Activated naive CD4-positive, alpha-beta T cell treated with anti-CD3 and anti-CD28 coated beads, Interleukin-2, amount 50 U/mL, for 24 hours (primary cell): ENCODE results near the gene KRTAP2-1.
A peak's percentile ranks its signal among the peaks of the same experiment; 100 is the strongest.
"Not testable (repeated sequence)": the region's sequence is repeated elsewhere in the genome, so short reads cannot be mapped to it uniquely, and the experiment has no call there.

ENCODE experiments used
- H3K27ac Mint-ChIP-seq: one replicate; pipeline ENCODE4 v1.8.0; 2021; ENCODE audit warnings: mild to moderate bottlenecking, mixed read lengths
- H3K27me3 Mint-ChIP-seq: one replicate; pipeline ENCODE4 v1.8.0; 2021; ENCODE audit warnings: mixed read lengths
- H3K36me3 Mint-ChIP-seq: one replicate; pipeline ENCODE4 v1.8.0; 2021; ENCODE audit warnings: mixed read lengths
- H3K4me1 Mint-ChIP-seq: one replicate; pipeline ENCODE4 v1.8.0; 2021; ENCODE audit warnings: mixed read lengths
- H3K4me3 Mint-ChIP-seq: one replicate; pipeline ENCODE4 v1.8.0; 2021; ENCODE audit warnings: mild to moderate bottlenecking, mixed read lengths
- H3K9me3 Mint-ChIP-seq: one replicate; pipeline ENCODE4 v1.8.0; 2021; ENCODE audit warnings: mixed read lengths

The KRTAP2-1 gene

GRCh38 chr17:41034346-41034935 is 12.7 kb downstream of the KRTAP2-1 start, which contains the start of gene KRTAP1-3:
Gene KRTAP1-3 (minus strand): TSS chr17:41034874. CDS start chr17:41034821, 53 bp downstream.
- not testable (repeated sequence) for H3K4me1 Mint-ChIP-seq, H3K27ac Mint-ChIP-seq, H3K4me3 Mint-ChIP-seq, H3K9me3 Mint-ChIP-seq, H3K36me3 Mint-ChIP-seq, H3K27me3 Mint-ChIP-seq

- Mint-ChIP-seq H3K4me3 (no peak within 1 kb of the TSS), H3K27ac (no peak within 1 kb of the TSS), H3K9me3 (no peaks in the 10 kb centered on the region), H3K36me3 (no peaks in the 10 kb centered on the region), H3K27me3 (peaks cover 15% of the 10 kb centered on the region), H3K4me1 (no peaks in the 10 kb centered on the region)
Measured at GRCh38 chr17:41029633-41030245, 17.4 kb downstream of the KRTAP2-1 start, which contains the start of gene KRTAP1-4. Gene KRTAP1-4 (minus strand): TSS chr17:41030195. CDS start chr17:41030078, 117 bp downstream.

GRCh38 chr17:41026715-41027471 is 20.2 kb downstream of the KRTAP2-1 start, which contains the start of gene KRTAP1-5:
Gene KRTAP1-5 (minus strand): TSS chr17:41027208. CDS start chr17:41027155, 53 bp downstream.
- no peak within 1 kb of the TSS for H3K27ac Mint-ChIP-seq
- no peaks in the 10 kb centered on the region for H3K4me1 Mint-ChIP-seq
- H3K4me3 Mint-ChIP-seq: no peak within 1 kb of the TSS
- peaks cover 12% of the 10 kb centered on the region for H3K27me3 Mint-ChIP-seq
- no peaks in the 10 kb centered on the region for H3K36me3 Mint-ChIP-seq
- H3K9me3 Mint-ChIP-seq: no peaks in the 10 kb centered on the region

- Mint-ChIP-seq H3K27me3 (peaks cover 8% of the 10 kb centered on the region), H3K4me3 (no peak overlapping the region), H3K36me3 (no peaks in the 10 kb centered on the region), H3K27ac (no peak overlapping the region), H3K9me3 (no peaks in the 10 kb centered on the region), H3K4me1 (no peaks in the 10 kb centered on the region)
Measured at GRCh38 chr17:41024697-41025096, 22.4 kb downstream of the KRTAP2-1 start.

DNA sequence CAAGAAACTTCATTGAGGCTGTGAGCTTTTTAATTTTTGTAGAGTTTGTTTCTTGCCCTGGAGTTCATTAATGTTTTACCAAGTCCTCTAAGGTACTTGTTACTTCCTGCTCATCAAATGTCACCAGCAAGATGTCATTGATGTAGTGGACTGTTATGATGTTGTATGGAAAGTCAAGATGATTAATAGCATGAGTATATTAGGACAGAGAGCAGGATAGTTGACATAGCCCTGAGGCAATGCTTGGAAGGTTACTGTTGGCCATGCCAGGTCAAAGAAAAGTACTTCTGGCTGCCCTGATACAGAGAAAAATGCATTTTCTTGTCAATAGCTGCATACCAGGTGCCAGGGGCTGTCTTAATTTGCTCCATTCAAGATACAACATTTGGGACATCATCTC is 26.8 kb downstream of the KRTAP2-1 start:
- peaks cover 1% of the 10 kb centered on the region for H3K27me3 Mint-ChIP-seq
- H3K27ac Mint-ChIP-seq: no peak overlapping the region
- no peaks in the 10 kb centered on the region for H3K4me1 Mint-ChIP-seq
- H3K9me3 Mint-ChIP-seq: no peaks in the 10 kb centered on the region
- H3K4me3 Mint-ChIP-seq: no peak overlapping the region
- no peaks in the 10 kb centered on the region for H3K36me3 Mint-ChIP-seq

DNA sequence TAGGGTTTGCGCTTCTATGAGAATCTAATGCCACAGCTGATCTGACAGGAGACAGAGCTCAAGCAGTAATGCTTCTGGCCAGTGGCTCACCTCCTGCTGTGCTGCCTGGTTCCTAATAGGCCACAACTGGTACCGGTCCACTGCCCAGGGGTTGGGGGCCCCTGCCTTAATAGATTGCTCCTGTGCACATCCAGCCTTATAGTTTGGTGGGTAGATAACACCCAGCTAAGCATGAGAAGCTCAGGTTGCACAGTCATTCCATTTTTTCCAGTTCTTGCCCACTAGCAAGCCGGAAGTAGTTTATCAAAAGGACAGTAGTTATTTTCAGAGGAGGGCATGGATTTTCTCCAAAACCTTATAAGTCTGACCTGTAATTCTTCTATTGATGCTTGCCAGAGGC is 27.7 kb downstream of the KRTAP2-1 start:
- H3K27me3 Mint-ChIP-seq: peaks cover 3% of the 10 kb centered on the region
- H3K27ac Mint-ChIP-seq: no peak overlapping the region
- H3K9me3 Mint-ChIP-seq: no peaks in the 10 kb centered on the region
- H3K36me3 Mint-ChIP-seq: no peaks in the 10 kb centered on the region
- no peaks in the 10 kb centered on the region for H3K4me1 Mint-ChIP-seq
- no peak overlapping the region for H3K4me3 Mint-ChIP-seq

- Mint-ChIP-seq H3K9me3 (no peaks in the 10 kb centered on the region), H3K27ac (no peak overlapping the region), H3K4me3 (no peak overlapping the region), H3K36me3 (no peaks in the 10 kb centered on the region), H3K27me3 (peaks cover 2% of the 10 kb centered on the region), H3K4me1 (no peaks in the 10 kb centered on the region)
Measured at GRCh38 chr17:41018541-41018940, 28.6 kb downstream of the KRTAP2-1 start.

- H3K4me1 Mint-ChIP-seq: no peaks in the 10 kb centered on the region
- H3K27me3 Mint-ChIP-seq: peaks cover 2% of the 10 kb centered on the region
- no peak overlapping the region for H3K27ac Mint-ChIP-seq
- H3K36me3 Mint-ChIP-seq: no peaks in the 10 kb centered on the region
- H3K9me3 Mint-ChIP-seq: no peaks in the 10 kb centered on the region
- H3K4me3 Mint-ChIP-seq: no peak overlapping the region
Measured at GRCh38 chr17:41016578-41017215, 30.4 kb downstream of the KRTAP2-1 start.

DNA sequence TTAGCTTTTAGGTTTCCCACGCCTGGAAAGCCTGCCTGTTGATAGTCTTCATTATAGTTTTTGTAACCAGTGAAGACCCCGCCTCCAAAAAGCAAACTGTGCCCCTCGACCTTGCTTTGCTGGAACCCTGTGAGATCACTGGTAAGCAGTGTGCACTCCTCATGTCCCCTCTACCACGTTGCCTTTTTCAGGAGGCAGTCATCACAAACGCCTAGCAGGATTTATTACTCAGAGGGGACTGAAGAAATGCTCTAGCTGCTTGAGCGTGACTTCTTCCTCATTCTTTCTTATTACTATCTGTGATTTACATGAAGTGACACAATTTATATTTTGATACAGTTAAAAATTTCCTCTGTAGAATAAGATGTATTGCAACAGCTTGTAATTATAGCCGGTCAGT is 31.7 kb downstream of the KRTAP2-1 start:
- peaks cover 2% of the 10 kb centered on the region for H3K27me3 Mint-ChIP-seq
- H3K27ac Mint-ChIP-seq: no peak overlapping the region
- H3K36me3 Mint-ChIP-seq: no peaks in the 10 kb centered on the region
- H3K4me1 Mint-ChIP-seq: no peaks in the 10 kb centered on the region
- H3K4me3 Mint-ChIP-seq: no peak overlapping the region
- no peaks in the 10 kb centered on the region for H3K9me3 Mint-ChIP-seq

- H3K4me3 Mint-ChIP-seq: no peak overlapping the region
- no peaks in the 10 kb centered on the region for H3K9me3 Mint-ChIP-seq
- H3K27ac Mint-ChIP-seq: no peak overlapping the region
- H3K27me3 Mint-ChIP-seq: peaks cover 2% of the 10 kb centered on the region
- H3K36me3 Mint-ChIP-seq: no peaks in the 10 kb centered on the region
- no peaks in the 10 kb centered on the region for H3K4me1 Mint-ChIP-seq
Measured at GRCh38 chr17:41013606-41014005, 33.5 kb downstream of the KRTAP2-1 start.

DNA sequence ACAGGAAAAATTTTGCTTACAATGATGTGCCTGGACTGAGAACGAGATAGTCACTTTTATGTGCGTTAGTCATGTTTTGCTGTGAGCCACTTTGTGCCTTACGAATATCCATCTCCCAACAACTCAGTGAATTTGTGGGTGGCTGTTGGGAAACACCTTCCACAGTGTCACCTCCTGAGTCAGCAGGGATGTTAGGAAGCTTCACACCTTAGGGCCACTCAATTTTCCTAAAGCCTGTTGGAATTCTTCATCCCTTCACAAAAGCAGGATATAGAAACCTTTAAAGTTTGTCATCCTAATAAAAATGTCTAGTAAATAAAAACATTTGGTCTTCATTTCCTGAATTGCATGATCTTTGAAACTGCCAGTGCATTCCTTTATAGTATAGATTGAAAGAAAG is 33.9 kb downstream of the KRTAP2-1 start:
- Mint-ChIP-seq H3K27ac (no peak overlapping the region), H3K4me1 (no peaks in the 10 kb centered on the region), H3K27me3 (peaks cover 2% of the 10 kb centered on the region), H3K4me3 (no peak overlapping the region), H3K36me3 (no peaks in the 10 kb centered on the region), H3K9me3 (no peaks in the 10 kb centered on the region)

DNA sequence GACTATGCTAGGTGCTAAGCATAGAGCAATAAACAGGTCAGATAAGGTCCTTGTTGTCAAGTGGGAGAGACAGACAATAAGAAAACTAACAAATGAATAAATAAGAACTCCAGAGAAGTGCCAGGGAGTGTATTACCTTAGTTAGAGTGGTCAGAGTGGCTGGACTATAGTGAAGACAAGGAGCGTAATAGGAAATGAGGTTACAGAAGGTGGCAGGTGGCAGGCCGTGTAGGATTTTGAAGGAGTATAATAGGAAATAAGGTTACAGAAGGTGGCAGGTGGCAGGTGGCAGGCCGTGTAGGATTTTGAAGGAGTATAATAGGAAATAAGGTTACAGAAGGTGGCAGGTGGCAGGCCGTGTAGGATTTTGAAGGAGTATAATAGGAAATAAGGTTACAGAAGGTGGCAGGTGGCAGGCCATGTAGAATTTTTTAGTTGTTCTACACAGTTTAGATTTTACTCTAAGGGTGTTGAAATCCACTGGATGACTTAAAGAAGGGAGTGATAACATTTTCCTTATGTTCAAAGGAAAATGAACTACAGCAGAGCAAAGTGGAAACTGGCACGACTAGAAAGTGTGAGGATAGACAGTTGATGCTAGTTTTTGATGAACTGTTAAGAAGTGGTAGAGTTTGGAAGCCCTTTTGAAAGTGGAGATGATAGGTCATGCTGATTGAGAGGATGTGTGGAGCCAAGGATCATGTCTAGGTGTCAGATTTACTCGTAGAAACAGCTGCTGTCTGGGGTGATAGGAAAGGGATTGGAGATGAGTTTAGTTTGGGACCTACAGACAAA is 34.6 kb downstream of the KRTAP2-1 start:
- no peaks in the 10 kb centered on the region for H3K9me3 Mint-ChIP-seq
- peaks cover 2% of the 10 kb centered on the region for H3K27me3 Mint-ChIP-seq
- H3K36me3 Mint-ChIP-seq: no peaks in the 10 kb centered on the region
- no peak overlapping the region for H3K4me3 Mint-ChIP-seq
- H3K4me1 Mint-ChIP-seq: no peaks in the 10 kb centered on the region
- H3K27ac Mint-ChIP-seq: peak overlapping the region; percentile 9

- Mint-ChIP-seq H3K27me3 (peaks cover 2% of the 10 kb centered on the region), H3K36me3 (no peaks in the 10 kb centered on the region), H3K4me1 (no peaks in the 10 kb centered on the region), H3K9me3 (no peaks in the 10 kb centered on the region), H3K4me3 (no peak overlapping the region), H3K27ac (no peak overlapping the region)
Measured at GRCh38 chr17:41010441-41010840, 36.7 kb downstream of the KRTAP2-1 start.

DNA sequence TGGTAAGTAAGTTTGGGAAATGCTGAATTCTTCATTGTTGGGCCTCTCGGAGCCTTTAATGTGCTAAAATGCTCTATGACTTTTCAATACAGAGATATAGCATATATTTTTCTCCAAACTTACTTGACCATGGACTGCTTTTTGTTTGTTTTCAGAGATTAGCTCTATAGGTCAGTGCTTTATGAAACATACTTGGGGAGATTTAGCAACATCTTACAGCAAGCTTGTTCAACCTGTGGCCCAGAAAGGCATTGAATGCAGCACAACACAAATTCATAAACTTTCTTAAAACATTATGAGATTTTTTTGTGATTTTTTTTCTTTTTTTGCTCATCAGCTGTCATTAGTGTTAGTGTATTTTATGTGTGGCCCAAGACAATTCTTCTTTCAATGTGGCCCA is 37.2 kb downstream of the KRTAP2-1 start:
- H3K4me3 Mint-ChIP-seq: no peak overlapping the region
- H3K27me3 Mint-ChIP-seq: peaks cover 2% of the 10 kb centered on the region
- no peak overlapping the region for H3K27ac Mint-ChIP-seq
- H3K9me3 Mint-ChIP-seq: no peaks in the 10 kb centered on the region
- H3K36me3 Mint-ChIP-seq: no peaks in the 10 kb centered on the region
- no peaks in the 10 kb centered on the region for H3K4me1 Mint-ChIP-seq

DNA sequence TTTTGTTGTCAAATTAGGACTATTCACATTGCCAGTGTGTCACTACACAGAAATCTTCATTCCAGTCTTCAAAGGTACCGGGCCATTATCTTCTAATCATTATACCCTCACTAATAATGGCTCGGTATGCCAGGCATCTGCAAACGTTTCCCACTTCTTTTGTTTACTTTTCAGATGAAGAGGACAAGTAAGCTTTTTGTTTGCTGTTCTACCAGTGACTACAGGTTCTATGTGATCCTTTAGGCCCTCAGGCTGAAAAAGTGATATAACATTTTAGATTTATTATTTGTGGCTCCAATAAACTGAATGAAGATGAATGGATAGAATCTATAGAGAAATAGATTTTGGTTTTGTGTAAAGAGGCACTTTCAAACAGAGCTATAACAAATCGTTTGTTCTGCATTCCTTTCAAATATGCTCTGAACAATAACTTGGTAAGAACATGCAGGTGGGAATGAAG is 37.8 kb downstream of the KRTAP2-1 start:
- no peak overlapping the region for H3K4me3 Mint-ChIP-seq
- no peaks in the 10 kb centered on the region for H3K36me3 Mint-ChIP-seq
- no peaks in the 10 kb centered on the region for H3K4me1 Mint-ChIP-seq
- H3K27me3 Mint-ChIP-seq: no peaks in the 10 kb centered on the region
- H3K9me3 Mint-ChIP-seq: no peaks in the 10 kb centered on the region
- no peak overlapping the region for H3K27ac Mint-ChIP-seq
